MCF 10A (cell line): ENCODE data around the gene SRRD. TPM values are rescaled to one million over a fixed set of nuclear protein-coding genes. Genes with fewer than 3 reads are reported as not detected.
"Not testable (repeated sequence)": the region's sequence is repeated elsewhere in the genome, so short reads cannot be mapped to it uniquely, and the experiment has no call there.

Experiments
- BruUV-seq: library from RNA; stranded (reverse); fragments of 400-500 nt; replicated peaks from 2 replicates; lab custom pipeline; 2021; lab: Mats Ljungman, UMichigan
- CTCF ChIA-PET: fragments of 300-600 bp; sonication (Branson Sonifier 250); formaldehyde crosslinking; extraction: SDS; loops from one replicate; lab custom pipeline; 2021; ENCODE audit warnings: antibody characterized with exemption, inconsistent platforms; lab: Yijun Ruan, JAX
- POLR2A ChIA-PET: fragments of 300-600, 350-650 bp; sonication (Branson Sonifier 250); formaldehyde crosslinking; extraction: SDS; loops from one replicate; lab custom pipeline; 2020; ENCODE audit warnings: antibody characterized with exemption, inconsistent platforms; lab: Yijun Ruan, JAX
- DNase-seq: peaks from one replicate; pipeline ENCODE4 v3.0.0-alpha.2; 2018; ENCODE audit not compliant: unreplicated experiment
- H3K27ac Mint-ChIP-seq: one replicate; pipeline ENCODE4 v1.8.0; 2022; ENCODE audit warnings: mild to moderate bottlenecking, low read depth, mixed read lengths; ENCODE audit not compliant: unreplicated experiment
- H3K27me3 Mint-ChIP-seq: one replicate; pipeline ENCODE4 v1.8.0; 2022; ENCODE audit warnings: mixed read lengths; ENCODE audit not compliant: insufficient read depth, unreplicated experiment
- H3K36me3 Mint-ChIP-seq: one replicate; pipeline ENCODE4 v1.8.0; 2022; ENCODE audit warnings: mild to moderate bottlenecking, moderate library complexity, mixed read lengths; ENCODE audit not compliant: insufficient read depth, unreplicated experiment
- H3K4me1 Mint-ChIP-seq: one replicate; pipeline ENCODE4 v1.8.0; 2022; ENCODE audit warnings: mixed read lengths; ENCODE audit not compliant: insufficient read depth, unreplicated experiment
- H3K4me3 Mint-ChIP-seq: one replicate; pipeline ENCODE4 v1.8.0; 2022; ENCODE audit warnings: mild to moderate bottlenecking, moderate library complexity, mixed read lengths; ENCODE audit not compliant: unreplicated experiment
- H3K9me3 Mint-ChIP-seq: one replicate; pipeline ENCODE4 v1.8.0; 2022; ENCODE audit warnings: mixed read lengths; ENCODE audit not compliant: unreplicated experiment
- CTCF ChIP-seq: fragments of 200-600 bp; IDR thresholded peaks from one replicate; pipeline ENCODE4 v1.8.0; 2022; ENCODE audit warnings: antibody characterized with exemption, mild to moderate bottlenecking; ENCODE audit not compliant: unreplicated experiment
- intact Hi-C: fragments of 100-400 bp; cut with micrococcal nuclease; formaldehyde crosslinking; loops from 2 replicates; pipeline ENCODE4 v1.14.1; 2022
- total RNA-seq: library from RNA; stranded (reverse); gene quantifications from 2 replicates; pipeline ENCODE4 v1.2.3, GENCODE V29; 2022

The SRRD gene
- total RNA-seq, 1 experiment from 2014 or later: 27.9 TPM

- Mint-ChIP-seq H3K27me3 (no peaks in the 10 kb centered on the region), H3K4me1 (no peaks in the 10 kb centered on the region), H3K36me3 (peaks cover 8% of the 10 kb centered on the region), H3K4me3 (no peak overlapping the region), H3K9me3 (no peaks in the 10 kb centered on the region), H3K27ac (no peak overlapping the region)
- intact Hi-C loops: no loop called here
- no peak for TF ChIP-seq CTCF
- no TSS peak for BruUV-seq
- POLR2A ChIA-PET: no interaction called here
- DNase-seq: no peak
- CTCF ChIA-PET: interaction anchor here (0.6 to 4.9 kb wide), 5 partner anchors 24 to 479 kb away, joined by 3 to 40 read pairs (median 4); no protein-coding TSS in a partner anchor
Observed at GRCh38 chr22:26437694-26438392, 45.8 kb upstream of the SRRD start.

GRCh38 chr22:26438776-26439175 is 44.9 kb upstream of the SRRD start:
- CTCF ChIA-PET: interaction anchor here (1.2 to 4.9 kb wide), 4 partner anchors 9 to 80 kb away, joined by 3 to 40 read pairs (median 3); no protein-coding TSS in a partner anchor
- BruUV-seq, DNase-seq, H3K36me3 Mint-ChIP-seq, POLR2A ChIA-PET, H3K4me1 Mint-ChIP-seq, H3K27me3 Mint-ChIP-seq, intact Hi-C loops, H3K4me3 Mint-ChIP-seq, H3K9me3 Mint-ChIP-seq: not testable (repeated sequence)
- H3K27ac Mint-ChIP-seq: peak overlapping the region; percentile 23

GRCh38 chr22:26439559-26439958 is 44.1 kb upstream of the SRRD start:
- intact Hi-C loops: no loop called here
- DNase-seq: no peak
- H3K9me3 Mint-ChIP-seq: no peaks in the 10 kb centered on the region
- H3K4me1 Mint-ChIP-seq: no peaks in the 10 kb centered on the region
- H3K27me3 Mint-ChIP-seq: no peaks in the 10 kb centered on the region
- TF ChIP-seq CTCF: no peak
- ChIA-PET CTCF (interaction anchor here (0.6 to 4.9 kb wide), 4 partner anchors 9 to 1247 kb away, joined by 3 to 40 read pairs (median 4); no protein-coding TSS in a partner anchor), POLR2A (no interaction called here)
- H3K27ac Mint-ChIP-seq: no peak overlapping the region
- no peak overlapping the region for H3K4me3 Mint-ChIP-seq
- H3K36me3 Mint-ChIP-seq: peaks cover under 1% of the 10 kb centered on the region
- no TSS peak for BruUV-seq

- POLR2A ChIA-PET: no interaction called here
- no peak overlapping the region for H3K4me3 Mint-ChIP-seq
- no peak overlapping the region for H3K27ac Mint-ChIP-seq
- H3K36me3 Mint-ChIP-seq: no peaks in the 10 kb centered on the region
- no peaks in the 10 kb centered on the region for H3K4me1 Mint-ChIP-seq
- no peaks in the 10 kb centered on the region for H3K9me3 Mint-ChIP-seq
- no peak for DNase-seq
- TF ChIP-seq CTCF: no peak
- CTCF ChIA-PET: interaction anchor here (1.2 to 1.6 kb wide), 2 partner anchors 19 to 27 kb away, joined by 4 to 7 read pairs; no protein-coding TSS in a partner anchor
- intact Hi-C loops: no loop called here
- no TSS peak for BruUV-seq
- H3K27me3 Mint-ChIP-seq: no peaks in the 10 kb centered on the region
Observed at GRCh38 chr22:26442086-26442756, 41.5 kb upstream of the SRRD start.
